ENCODE results near the gene ZNF266. TPM values are rescaled to one million over a fixed set of nuclear protein-coding genes. Genes with fewer than 3 reads are reported as not detected.
A peak's percentile ranks its signal among the peaks of the same experiment; 100 is the strongest.

The ZNF266 gene
- 37.2 TPM for total RNA-seq (2013)
- polyA plus RNA-seq (10 to 100 TPM in 1 of 3 donors, 1 to 10 TPM in 2; 5.1 to 33.3 (median 8.5) TPM), polyA minus RNA-seq (9.4 and 11.5 TPM in 2 replicates), total RNA-seq (23.2 to 77.5 (median 56.4) reads per million in 11 experiments)

DNA sequence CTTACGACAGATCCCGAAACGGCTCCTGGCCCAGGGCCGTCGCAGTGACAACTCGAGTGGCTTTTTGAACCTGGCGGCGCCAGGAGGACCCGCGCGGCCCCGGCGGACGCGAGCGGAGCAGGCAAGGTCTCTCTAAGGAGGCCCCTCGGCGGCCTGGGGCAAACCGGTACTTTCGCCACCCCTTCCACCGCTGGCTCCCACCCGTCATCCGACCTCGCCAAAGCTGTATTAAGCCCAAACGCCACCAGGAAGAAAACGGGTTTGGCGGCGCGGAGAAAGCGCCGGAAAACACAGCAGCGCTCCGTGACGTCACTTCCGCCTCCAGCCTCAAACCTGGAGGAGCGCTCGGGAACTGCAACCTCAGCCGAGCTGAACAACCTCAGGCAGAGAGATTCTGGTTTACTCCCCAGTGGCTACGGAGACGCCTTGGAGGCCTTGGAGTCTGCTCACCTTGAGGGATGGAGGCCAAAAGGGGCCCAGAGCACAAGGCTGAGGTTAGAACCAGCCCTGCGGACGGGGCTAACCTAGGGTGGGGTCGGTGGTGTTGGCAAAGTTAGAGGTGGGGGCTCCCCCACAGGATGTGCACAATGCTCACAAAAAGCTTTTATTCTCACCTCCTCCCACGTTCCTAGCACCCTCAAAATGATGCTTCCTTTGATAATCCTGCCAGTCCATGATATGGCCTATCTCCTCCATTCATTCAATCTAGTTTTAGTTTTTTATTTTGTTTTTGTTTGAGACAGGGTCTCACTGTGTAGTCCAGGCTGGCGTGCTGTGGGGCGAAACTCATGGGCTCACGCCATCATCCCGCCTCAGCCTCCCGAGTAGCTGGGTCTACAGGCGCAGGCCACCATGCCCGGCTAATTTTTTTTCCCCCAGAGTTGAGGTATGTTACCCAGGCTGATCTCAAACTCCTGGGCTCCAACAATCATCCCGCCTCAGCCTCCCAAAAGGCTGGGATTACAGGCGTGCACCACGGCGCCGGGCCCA is at the start of gene ZNF266:
Gene ZNF266, minus strand, starts transcription at position 295 of the 990 bp plus-strand sequence. CDS start 15,484 bp downstream, outside the sequence.
- Histone ChIP-seq H4K20me1 (ENCODE audit: insufficient read depth, low read length) (no peaks in the 10 kb centered on the region), H3K9me3 (replicated peaks in 1 of 2; ENCODE audit: control insufficient read depth in 1 of 2, insufficient read depth in 1 of 2, low read length in 2 of 2) (peaks cover 14 to 20% of the 10 kb centered on the region in 2 donors), H3K36me3 (replicated peaks in 1 of 2; ENCODE audit: control insufficient read depth in 1 of 2, insufficient read depth in 2 of 2, low read length in 2 of 2) (peaks cover 25 to 27% of the 10 kb centered on the region in 2 donors), H3K4me3 (replicated peaks in 1 of 3; ENCODE audit: low read depth in 2 of 3, low read length in 3 of 3) (peak within 1 kb of the TSS; percentile 47 to 93 (median 60)), H3K9ac (ENCODE audit: insufficient read depth, low read length, poor library complexity, severe bottlenecking) (peak within 1 kb of the TSS; percentile 93), H3K79me2 (ENCODE audit: insufficient read depth, low read length) (peaks cover 13% of the 10 kb centered on the region), H3K27ac (ENCODE audit: low read depth in 1 of 2, low read length in 2 of 2) (peak within 1 kb of the TSS; percentile 68 to 95), H3K27me3 (ENCODE audit: control insufficient read depth in 2 of 2, insufficient read depth in 2 of 2, low read length in 2 of 2) (no peaks in the 10 kb centered on the region), H3K4me2 (replicated peaks; ENCODE audit: extremely low read depth, low read length, poor library complexity, severe bottlenecking) (peak within 1 kb of the TSS; percentile 79), H2AFZ (ENCODE audit: insufficient read depth, low read depth, low read length, poor library complexity, severe bottlenecking) (peak within 1 kb of the TSS; percentile 100), H3K4me1 (ENCODE audit: control insufficient read depth in 1 of 2, insufficient read depth in 2 of 2, low read length in 2 of 2) (peaks cover 15 to 20% of the 10 kb centered on the region in 2 donors)
- DNase-seq = peak; percentile 89 to 91 (median 89)
- intact Hi-C loops (cut with micrococcal nuclease) = loop anchor here (5.0 to 10.0 kb wide), 4 partner anchors 109 to 291 kb away; partner anchors contain the start of genes ZNF121 (in 1 of the 2), ZNF317 (in 1 of the 2) and ZNF559 (in 1 of the 2)
- Mint-ChIP-seq H3K4me3 (peak within 1 kb of the TSS; percentile 92 to 97), H3K27ac (peak within 1 kb of the TSS; percentile 89 to 95 (median 94)), H3K4me1 (peaks cover 17% of the 10 kb centered on the region), H3K36me3 (peaks cover 29 to 35% of the 10 kb centered on the region in 2 donors), H3K27me3 (ENCODE audit: low read depth in 3 of 3) (peaks cover 0 to 2% (median 1%) of the 10 kb centered on the region in 3 donors), H3K9me3 (peaks cover 8 to 30% (median 20%) of the 10 kb centered on the region in 7 donors)
- TF ChIP-seq, protein P1, sequence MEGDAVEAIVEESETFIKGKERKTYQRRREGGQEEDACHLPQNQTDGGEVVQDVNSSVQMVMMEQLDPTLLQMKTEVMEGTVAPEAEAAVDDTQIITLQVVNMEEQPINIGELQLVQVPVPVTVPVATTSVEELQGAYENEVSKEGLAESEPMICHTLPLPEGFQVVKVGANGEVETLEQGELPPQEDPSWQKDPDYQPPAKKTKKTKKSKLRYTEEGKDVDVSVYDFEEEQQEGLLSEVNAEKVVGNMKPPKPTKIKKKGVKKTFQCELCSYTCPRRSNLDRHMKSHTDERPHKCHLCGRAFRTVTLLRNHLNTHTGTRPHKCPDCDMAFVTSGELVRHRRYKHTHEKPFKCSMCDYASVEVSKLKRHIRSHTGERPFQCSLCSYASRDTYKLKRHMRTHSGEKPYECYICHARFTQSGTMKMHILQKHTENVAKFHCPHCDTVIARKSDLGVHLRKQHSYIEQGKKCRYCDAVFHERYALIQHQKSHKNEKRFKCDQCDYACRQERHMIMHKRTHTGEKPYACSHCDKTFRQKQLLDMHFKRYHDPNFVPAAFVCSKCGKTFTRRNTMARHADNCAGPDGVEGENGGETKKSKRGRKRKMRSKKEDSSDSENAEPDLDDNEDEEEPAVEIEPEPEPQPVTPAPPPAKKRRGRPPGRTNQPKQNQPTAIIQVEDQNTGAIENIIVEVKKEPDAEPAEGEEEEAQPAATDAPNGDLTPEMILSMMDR (IDR thresholded peaks at IDR 0.05) = peak; percentile 56
- 12% methylated on average over 48 of the region's 56 CpGs for WGBS (ENCODE audit: insufficient coverage)

DNA sequence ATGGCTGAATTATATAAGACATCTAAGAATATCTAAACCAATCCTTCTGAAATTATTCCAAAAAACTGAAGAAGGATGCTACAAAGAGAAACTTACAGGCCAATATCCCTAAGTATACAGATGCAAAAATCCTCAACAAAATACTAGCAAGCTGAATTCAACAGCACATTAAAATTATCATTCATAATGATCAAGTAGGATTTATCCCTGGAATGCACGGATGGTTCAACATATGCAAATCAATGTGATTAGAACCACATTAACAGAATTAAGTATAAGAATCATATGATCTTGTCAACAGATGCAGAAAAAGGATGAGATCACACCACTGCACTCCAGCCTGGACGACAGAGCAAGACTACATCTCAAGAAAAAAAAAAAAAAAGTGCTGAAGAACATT is 49.8 kb upstream of the ZNF266 start:
- Histone ChIP-seq H3K4me3 (replicated peaks in 1 of 3; ENCODE audit: low read depth in 2 of 3, low read length in 3 of 3) (no peak overlapping the region), H3K4me2 (replicated peaks; ENCODE audit: extremely low read depth, low read length, poor library complexity, severe bottlenecking) (no peak overlapping the region), H3K36me3 (replicated peaks in 1 of 2; ENCODE audit: control insufficient read depth in 1 of 2, insufficient read depth in 2 of 2, low read length in 2 of 2) (no peaks in the 10 kb centered on the region), H2AFZ (ENCODE audit: insufficient read depth, low read depth, low read length, poor library complexity, severe bottlenecking) (no peak overlapping the region), H3K27ac (ENCODE audit: low read depth in 1 of 2, low read length in 2 of 2) (no peak overlapping the region), H3K9me3 (replicated peaks in 1 of 2; ENCODE audit: control insufficient read depth in 1 of 2, insufficient read depth in 1 of 2, low read length in 2 of 2) (peaks cover 59% of the 10 kb centered on the region in 2 donors), H3K79me2 (ENCODE audit: insufficient read depth, low read length) (no peaks in the 10 kb centered on the region), H3K4me1 (ENCODE audit: control insufficient read depth in 1 of 2, insufficient read depth in 2 of 2, low read length in 2 of 2) (no peaks in the 10 kb centered on the region), H3K27me3 (ENCODE audit: control insufficient read depth in 2 of 2, insufficient read depth in 2 of 2, low read length in 2 of 2) (no peaks in the 10 kb centered on the region), H3K9ac (ENCODE audit: insufficient read depth, low read length, poor library complexity, severe bottlenecking) (no peak overlapping the region), H4K20me1 (ENCODE audit: insufficient read depth, low read length) (no peaks in the 10 kb centered on the region)
- DNase-seq = no peak
- H3K27me3 Mint-ChIP-seq (ENCODE audit: low read depth in 3 of 3) = peaks cover 0 to 1% (median 0%) of the 10 kb centered on the region in 3 donors
- H3K4me3 Mint-ChIP-seq = no peak overlapping the region
- TF ChIP-seq, protein P1 (IDR thresholded peaks at IDR 0.05) = no peak
- intact Hi-C loops (cut with micrococcal nuclease) = no loop called here
- no CpG with 5 or more reads among the region's 2 CpGs for WGBS (ENCODE audit: insufficient coverage)
- peaks cover 34 to 91% (median 78%) of the 10 kb centered on the region in 7 donors for H3K9me3 Mint-ChIP-seq
- no peaks in the 10 kb centered on the region for H3K36me3 Mint-ChIP-seq
- no peaks in the 10 kb centered on the region for H3K4me1 Mint-ChIP-seq
- H3K27ac Mint-ChIP-seq = no peak overlapping the region

Measured in CD14-positive monocyte (primary cell).